Body of pancreas (tissue), 4 donors: ENCODE measurements around the gene IL1RAPL1. TPM values are rescaled to one million over a fixed set of nuclear protein-coding genes. Genes with fewer than 3 reads are reported as not detected.

ENCODE experiments used
- ATAC-seq: fragments of 150-250 bp; one replicate; pipeline ENCODE4 v1.9.1; 2016
- DNase-seq, 4 donors: peaks; one replicate each; pipeline ENCODE4 v3.0.0-alpha.2; 2019
- H3K27ac ChIP-seq, 4 donors: fragments of 200-600 bp; sonication (generic); 1 replicate in 3 of 4; 2 replicates in 1 of 4; pipeline versions ENCODE4 v1.5.1 to v1.6.1; 2016 to 2019; ENCODE audit warnings: mild to moderate bottlenecking in 1 of 4, mixed read lengths in 1 of 4, moderate library complexity in 1 of 4
- H3K27me3 ChIP-seq, 2 donors: fragments of 200-600 bp; sonication (generic); one replicate each; pipeline ENCODE4 v1.6.0; 2016; ENCODE audit warnings: mild to moderate bottlenecking in 1 of 2
- H3K36me3 ChIP-seq, 2 donors: fragments of 200-600 bp; sonication (generic); replicated peaks in 1 of 2; 2 replicates each; pipeline ENCODE4 v1.5.1; 2016; ENCODE audit warnings: low read depth in 2 of 2; ENCODE audit not compliant: insufficient read depth in 1 of 2
- H3K4me1 ChIP-seq: fragments of 200-600 bp; sonication (generic); one replicate; pipeline ENCODE4 v1.6.0; 2016
- H3K4me3 ChIP-seq, 2 donors: fragments of 200-600 bp; sonication (generic); 1 replicate in 1 of 2; 2 replicates in 1 of 2; pipeline ENCODE4 v1.5.1; 2016 to 2019
- H3K9me3 ChIP-seq, 3 donors: fragments of 200-600 bp; sonication (generic); 1 replicate in 2 of 3; 2 replicates in 1 of 3; pipeline ENCODE4 v1.5.1; 2016
- POLR2A ChIP-seq, 3 donors: fragments of 450-650 bp; IDR thresholded peaks; one replicate each; pipeline ENCODE4 v1.6.1; 2016; ENCODE audit warnings: antibody characterized with exemption in 3 of 3, mild to moderate bottlenecking in 2 of 3
- WGBS, 2 donors: methylation state at CpG; one replicate each; pipeline ENCODE4 v1.1.5; 2017; 5-methylcytosine and 5-hydroxymethylcytosine counted together
- intact Hi-C: fragments of 100-400 bp; cut with DNase I; formaldehyde crosslinking; loops from one replicate; pipeline ENCODE4 v1.15.1; 2023
- total RNA-seq, 2 donors: library from RNA; depleted of rRNA; stranded (reverse); fragments of >200 nt; gene quantifications; one replicate each; pipeline ENCODE4 v1.1.0, GENCODE V29; 2016
- TF ChIP-seq, protein P1 (sequence below), 7 experiments: fragments of 450-650 bp in 4 of 7; fragments of 200-600 bp in 3 of 7; sonication (generic) in 3 of 7; IDR thresholded peaks; one replicate each; pipeline ENCODE4 v1.5.1; 2016 to 2019; ENCODE audit warnings: antibody characterized with exemption in 7 of 7

Gene IL1RAPL1
- total RNA-seq, 2 donors from 2014 or later, result 0.26 TPM; not detected in 1

GRCh38 chrX:29535212-29536162 lies 948.2 kb downstream of the IL1RAPL1 start:
- no peak for ATAC-seq
- Histone ChIP-seq H3K27ac (no peak overlapping the region), H3K4me3 (no peak overlapping the region)

DNA sequence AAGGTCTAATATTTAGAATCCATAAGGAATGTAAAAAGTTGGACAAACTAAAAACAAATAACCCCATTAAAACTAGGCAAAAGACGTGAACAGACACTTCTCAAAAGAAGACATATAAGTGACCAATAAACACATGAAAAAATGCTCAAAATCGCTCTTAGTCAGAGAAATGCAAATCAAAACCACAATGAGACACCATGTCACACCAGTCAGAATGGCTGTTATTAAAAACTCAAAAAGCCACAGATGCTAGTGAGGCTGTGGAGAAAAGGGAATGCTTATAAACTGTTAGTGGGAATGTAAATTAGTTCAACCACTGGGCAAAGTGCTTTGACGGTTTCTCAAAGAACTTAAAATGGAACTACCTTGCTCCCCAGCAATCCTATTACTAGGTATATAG lies 953.8 kb downstream of the IL1RAPL1 start:
- DNase-seq (no peak), ATAC-seq (no peak)
- intact Hi-C loops, result no loop called here
- H3K4me3 ChIP-seq, result no peak overlapping the region
- no peak overlapping the region for H3K27ac ChIP-seq
- no peak for TF ChIP-seq POLR2A (IDR thresholded peaks at IDR 0.05)
- TF ChIP-seq, protein P1, sequence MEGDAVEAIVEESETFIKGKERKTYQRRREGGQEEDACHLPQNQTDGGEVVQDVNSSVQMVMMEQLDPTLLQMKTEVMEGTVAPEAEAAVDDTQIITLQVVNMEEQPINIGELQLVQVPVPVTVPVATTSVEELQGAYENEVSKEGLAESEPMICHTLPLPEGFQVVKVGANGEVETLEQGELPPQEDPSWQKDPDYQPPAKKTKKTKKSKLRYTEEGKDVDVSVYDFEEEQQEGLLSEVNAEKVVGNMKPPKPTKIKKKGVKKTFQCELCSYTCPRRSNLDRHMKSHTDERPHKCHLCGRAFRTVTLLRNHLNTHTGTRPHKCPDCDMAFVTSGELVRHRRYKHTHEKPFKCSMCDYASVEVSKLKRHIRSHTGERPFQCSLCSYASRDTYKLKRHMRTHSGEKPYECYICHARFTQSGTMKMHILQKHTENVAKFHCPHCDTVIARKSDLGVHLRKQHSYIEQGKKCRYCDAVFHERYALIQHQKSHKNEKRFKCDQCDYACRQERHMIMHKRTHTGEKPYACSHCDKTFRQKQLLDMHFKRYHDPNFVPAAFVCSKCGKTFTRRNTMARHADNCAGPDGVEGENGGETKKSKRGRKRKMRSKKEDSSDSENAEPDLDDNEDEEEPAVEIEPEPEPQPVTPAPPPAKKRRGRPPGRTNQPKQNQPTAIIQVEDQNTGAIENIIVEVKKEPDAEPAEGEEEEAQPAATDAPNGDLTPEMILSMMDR (IDR thresholded peaks at IDR 0.05), result no peak
- 52 to 57% methylated on average over 3 of the region's 3 CpGs for WGBS, 2 donors
- H3K27me3 ChIP-seq, result no peaks in the 10 kb centered on the region
- no peaks in the 10 kb centered on the region for H3K36me3 ChIP-seq
- no peaks in the 10 kb centered on the region for H3K4me1 ChIP-seq
- no peaks in the 10 kb centered on the region for H3K9me3 ChIP-seq

More at GRCh38 chrX:29535212-29536162, 948.2 kb downstream of the IL1RAPL1 start:
- Histone ChIP-seq H3K27me3 (no peaks in the 10 kb centered on the region), H3K36me3 (no peaks in the 10 kb centered on the region), H3K4me1 (no peaks in the 10 kb centered on the region), H3K9me3 (no peaks in the 10 kb centered on the region)
- no peak for DNase-seq
- intact Hi-C loops, result no loop called here
- 27 to 30% methylated on average over 1 of the region's 1 CpG for WGBS, 2 donors
- TF ChIP-seq POLR2A (IDR thresholded peaks at IDR 0.05), result no peak

DNA sequence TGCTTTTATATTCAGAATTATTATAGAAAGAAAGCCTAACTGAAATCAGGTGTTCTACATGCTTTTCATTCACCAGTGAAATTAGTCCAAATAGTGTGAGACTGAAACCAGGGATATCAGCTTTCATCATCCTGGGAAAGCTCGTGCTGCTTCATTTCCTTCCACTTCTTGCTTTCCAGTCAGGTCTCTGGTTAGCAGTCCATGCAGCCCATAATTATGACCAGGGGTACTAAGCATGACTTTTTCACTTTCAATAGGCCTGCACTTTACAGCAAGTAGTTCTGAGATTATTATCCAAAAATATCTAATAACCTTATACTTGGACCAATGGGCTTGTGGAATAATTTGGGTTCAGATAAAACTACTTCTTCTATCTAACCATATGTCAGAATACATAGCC lies 954.9 kb downstream of the IL1RAPL1 start:
- 33 to 38% methylated on average over 1 of the region's 1 CpG for WGBS, 2 donors
- H3K9me3 ChIP-seq, result no peaks in the 10 kb centered on the region
- no peak overlapping the region for H3K4me3 ChIP-seq
- intact Hi-C loops, result no loop called here
- no peaks in the 10 kb centered on the region for H3K27me3 ChIP-seq
- DNase-seq (no peak), ATAC-seq (no peak)
- no peaks in the 10 kb centered on the region for H3K4me1 ChIP-seq
- no peaks in the 10 kb centered on the region for H3K36me3 ChIP-seq
- no peak for TF ChIP-seq POLR2A (IDR thresholded peaks at IDR 0.05)
- TF ChIP-seq, protein P1 (IDR thresholded peaks at IDR 0.05), result no peak
- H3K27ac ChIP-seq, result no peak overlapping the region

DNA sequence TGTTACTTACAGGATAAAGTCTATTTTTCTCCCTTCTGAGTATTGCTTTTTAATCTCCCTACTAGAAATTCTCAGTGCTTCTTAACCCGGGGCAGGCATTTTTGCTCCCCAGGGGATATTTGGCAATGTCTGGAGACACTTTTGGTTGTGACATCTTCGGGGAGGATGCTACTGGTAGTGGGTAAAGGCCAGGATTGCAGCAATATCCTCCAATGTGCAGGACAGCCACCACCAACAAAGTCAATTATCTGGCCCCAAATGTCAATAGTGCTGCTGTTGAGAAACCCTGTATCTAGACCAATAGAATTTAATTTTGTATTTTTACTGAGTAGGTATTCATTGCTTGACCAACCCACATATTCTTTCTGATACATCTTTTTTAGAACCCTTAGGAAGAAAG lies 958.6 kb downstream of the IL1RAPL1 start:
- ATAC-seq, result no peak
- WGBS, 2 donors, result 41 to 50% methylated on average over 2 of the region's 2 CpGs
- Histone ChIP-seq H3K27me3 (no peaks in the 10 kb centered on the region), H3K9me3 (no peaks in the 10 kb centered on the region), H3K4me3 (no peak overlapping the region), H3K36me3 (no peaks in the 10 kb centered on the region), H3K27ac (no peak overlapping the region), H3K4me1 (no peaks in the 10 kb centered on the region)
- intact Hi-C loops, result no loop called here
- no peak for TF ChIP-seq POLR2A (IDR thresholded peaks at IDR 0.05)
- TF ChIP-seq, protein P1 (IDR thresholded peaks at IDR 0.05), result no peak
- no peak for DNase-seq

GRCh38 chrX:29547877-29548276 lies 960.6 kb downstream of the IL1RAPL1 start:
- Histone ChIP-seq H3K36me3 (no peaks in the 10 kb centered on the region), H3K4me3 (no peak overlapping the region), H3K9me3 (no peaks in the 10 kb centered on the region), H3K27me3 (no peaks in the 10 kb centered on the region), H3K27ac (no peak overlapping the region), H3K4me1 (no peaks in the 10 kb centered on the region)
- ATAC-seq (no peak), DNase-seq (no peak)
- intact Hi-C loops, result no loop called here
- no peak for TF ChIP-seq POLR2A (IDR thresholded peaks at IDR 0.05)
- TF ChIP-seq, protein P1 (IDR thresholded peaks at IDR 0.05), result no peak
- 39 to 42% methylated on average over 4 of the region's 4 CpGs for WGBS, 2 donors
